ENCODE results near the gene ZSCAN10. TPM values are rescaled to one million over a fixed set of nuclear protein-coding genes. Genes with fewer than 3 reads are reported as not detected.
A peak's percentile ranks its signal among the peaks of the same experiment; 100 is the strongest.

ZSCAN10 gene
- total RNA-seq, 1 donor from 2014 or later = not detected

GRCh38 chr16:3145151-3145550 lies 46.1 kb upstream of the ZSCAN10 start:
- no peak for TF ChIP-seq CTCF (IDR thresholded peaks at IDR 0.05; ENCODE audit: insufficient read depth, low read length, severe bottlenecking)
- FAIRE-seq = no peak

GRCh38 chr16:3144321-3144983 lies 45.4 kb upstream of the ZSCAN10 start:
- no peak overlapping the region for H3K4me3 ChIP-seq (ENCODE audit: low read depth, low read length)
- peaks cover 7% of the 10 kb centered on the region for H3K36me3 ChIP-seq (ENCODE audit: control insufficient read depth, insufficient read depth, low read length)
- no peak for TF ChIP-seq CTCF (IDR thresholded peaks at IDR 0.05; ENCODE audit: insufficient read depth, low read length, severe bottlenecking)
- DNase-seq (ENCODE audit: low read depth) (no peak), FAIRE-seq (no peak)
- H3K27me3 ChIP-seq (ENCODE audit: control insufficient read depth, insufficient read depth, low read length) = no peaks in the 10 kb centered on the region

More at GRCh38 chr16:3145151-3145550, 46.1 kb upstream of the ZSCAN10 start:
- H3K36me3 ChIP-seq (ENCODE audit: control insufficient read depth, insufficient read depth, low read length) = peaks cover 7% of the 10 kb centered on the region
- no peak for DNase-seq (ENCODE audit: low read depth)
- H3K4me3 ChIP-seq (ENCODE audit: low read depth, low read length) = no peak overlapping the region
- no peaks in the 10 kb centered on the region for H3K27me3 ChIP-seq (ENCODE audit: control insufficient read depth, insufficient read depth, low read length)

- Histone ChIP-seq H3K4me3 (ENCODE audit: low read depth, low read length) (no peak overlapping the region), H3K36me3 (ENCODE audit: control insufficient read depth, insufficient read depth, low read length) (peaks cover 8% of the 10 kb centered on the region), H3K27me3 (ENCODE audit: control insufficient read depth, insufficient read depth, low read length) (no peaks in the 10 kb centered on the region)
- FAIRE-seq (peak; percentile 43), DNase-seq (ENCODE audit: low read depth) (no peak)
- no peak for TF ChIP-seq CTCF (IDR thresholded peaks at IDR 0.05; ENCODE audit: insufficient read depth, low read length, severe bottlenecking)
These were observed 44.7 kb upstream of the ZSCAN10 start for GRCh38 chr16:3143598-3144320.

GRCh38 chr16:3143189-3143588 lies 44.1 kb upstream of the ZSCAN10 start:
- no peak for TF ChIP-seq CTCF (IDR thresholded peaks at IDR 0.05; ENCODE audit: insufficient read depth, low read length, severe bottlenecking)
- peaks cover 8% of the 10 kb centered on the region for H3K36me3 ChIP-seq (ENCODE audit: control insufficient read depth, insufficient read depth, low read length)
- no peaks in the 10 kb centered on the region for H3K27me3 ChIP-seq (ENCODE audit: control insufficient read depth, insufficient read depth, low read length)
- DNase-seq (ENCODE audit: low read depth) (no peak), FAIRE-seq (peak; percentile 28)
- no peak overlapping the region for H3K4me3 ChIP-seq (ENCODE audit: low read depth, low read length)

GRCh38 chr16:3142770-3143169 lies 43.7 kb upstream of the ZSCAN10 start:
- H3K36me3 ChIP-seq (ENCODE audit: control insufficient read depth, insufficient read depth, low read length) = peaks cover 8% of the 10 kb centered on the region
- no peak for FAIRE-seq

More at GRCh38 chr16:3142770-3143169, 43.7 kb upstream of the ZSCAN10 start:
- Histone ChIP-seq H3K27me3 (ENCODE audit: control insufficient read depth, insufficient read depth, low read length) (no peaks in the 10 kb centered on the region), H3K4me3 (ENCODE audit: low read depth, low read length) (no peak overlapping the region)
- DNase-seq (ENCODE audit: low read depth) = no peak
- no peak for TF ChIP-seq CTCF (IDR thresholded peaks at IDR 0.05; ENCODE audit: insufficient read depth, low read length, severe bottlenecking)

Data from bronchial epithelial cell (primary cell).